Neural progenitor cell (in vitro differentiated cells): Measurements from ENCODE around the gene KDELR3.

Experiments
- EZH2 ChIP-seq: fragments of 200-600 bp; sonication (generic); IDR thresholded peaks from 2 replicates; pipeline ENCODE4 v1.6.1; 2017; ENCODE audit warnings: antibody characterized with exemption, mild to moderate bottlenecking, moderate library complexity
- EZH2phosphoT487 ChIP-seq: fragments of 200-600 bp; sonication (generic); IDR thresholded peaks from 2 replicates; pipeline ENCODE4 v1.6.1; 2017; ENCODE audit warnings: antibody characterized with exemption
- TF ChIP-seq, protein P1 (sequence below): fragments of 200-600 bp; sonication (generic); IDR thresholded peaks from 2 replicates; pipeline ENCODE4 v1.5.1; 2017; ENCODE audit warnings: antibody characterized with exemption, mild to moderate bottlenecking

DNA sequence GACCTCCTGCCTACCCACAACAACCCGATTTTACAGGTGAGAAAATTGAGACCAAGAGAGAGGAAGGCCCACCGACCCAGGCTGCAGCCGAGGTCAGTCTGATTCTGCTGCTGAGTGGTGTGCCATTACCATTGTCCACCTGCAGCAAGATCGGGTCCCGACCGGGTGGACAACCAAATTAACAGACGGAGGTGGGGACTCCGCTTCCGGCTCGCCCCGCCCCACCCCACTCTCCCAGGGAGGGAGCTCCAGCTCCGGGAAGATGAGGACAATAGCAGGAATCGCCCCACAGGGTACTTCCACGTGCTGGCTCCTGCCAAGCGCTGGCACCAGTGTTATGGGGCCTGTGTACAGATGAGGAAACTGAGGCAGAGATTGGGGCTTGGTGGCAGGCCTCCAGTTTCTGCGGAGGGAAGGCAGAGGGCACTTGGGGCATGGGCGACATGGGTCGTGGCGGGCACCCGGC, 425 bp upstream of the KDELR3 start:
- TF ChIP-seq, protein P1, sequence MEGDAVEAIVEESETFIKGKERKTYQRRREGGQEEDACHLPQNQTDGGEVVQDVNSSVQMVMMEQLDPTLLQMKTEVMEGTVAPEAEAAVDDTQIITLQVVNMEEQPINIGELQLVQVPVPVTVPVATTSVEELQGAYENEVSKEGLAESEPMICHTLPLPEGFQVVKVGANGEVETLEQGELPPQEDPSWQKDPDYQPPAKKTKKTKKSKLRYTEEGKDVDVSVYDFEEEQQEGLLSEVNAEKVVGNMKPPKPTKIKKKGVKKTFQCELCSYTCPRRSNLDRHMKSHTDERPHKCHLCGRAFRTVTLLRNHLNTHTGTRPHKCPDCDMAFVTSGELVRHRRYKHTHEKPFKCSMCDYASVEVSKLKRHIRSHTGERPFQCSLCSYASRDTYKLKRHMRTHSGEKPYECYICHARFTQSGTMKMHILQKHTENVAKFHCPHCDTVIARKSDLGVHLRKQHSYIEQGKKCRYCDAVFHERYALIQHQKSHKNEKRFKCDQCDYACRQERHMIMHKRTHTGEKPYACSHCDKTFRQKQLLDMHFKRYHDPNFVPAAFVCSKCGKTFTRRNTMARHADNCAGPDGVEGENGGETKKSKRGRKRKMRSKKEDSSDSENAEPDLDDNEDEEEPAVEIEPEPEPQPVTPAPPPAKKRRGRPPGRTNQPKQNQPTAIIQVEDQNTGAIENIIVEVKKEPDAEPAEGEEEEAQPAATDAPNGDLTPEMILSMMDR, result no peak
- no peak for TF ChIP-seq EZH2
- TF ChIP-seq EZH2phosphoT487, result no peak
